Gastroesophageal sphincter (tissue), 3 donors: ENCODE results near the gene EHMT1.

Experiments used
- CTCF ChIP-seq, 4 experiments: fragments of 200-600 bp in 2 of 4; fragments of 450-650 bp in 2 of 4; sonication (generic) in 1 of 4; IDR thresholded peaks; one replicate each; pipeline ENCODE4 v1.5.1; 2017 to 2019; ENCODE audit warnings: antibody characterized with exemption in 4 of 4, mild to moderate bottlenecking in 2 of 4, moderate library complexity in 2 of 4
- EP300 ChIP-seq: sonication (generic); formaldehyde crosslinking; IDR thresholded peaks from one replicate; pipeline ENCODE4 v1.6.1; 2017; ENCODE audit warnings: antibody characterized with exemption, mild to moderate bottlenecking
- POLR2A ChIP-seq, 2 donors: fragments of 450-650 bp; IDR thresholded peaks; one replicate each; pipeline ENCODE4 v1.6.1; 2017; ENCODE audit warnings: antibody characterized with exemption in 2 of 2, mild to moderate bottlenecking in 2 of 2, moderate library complexity in 1 of 2
- POLR2AphosphoS5 ChIP-seq: sonication (generic); formaldehyde crosslinking; IDR thresholded peaks from one replicate; pipeline ENCODE4 v1.6.1; 2017; ENCODE audit warnings: antibody characterized with exemption

- no peak for TF ChIP-seq POLR2A (IDR thresholded peaks at IDR 0.05)
- no peak for TF ChIP-seq CTCF (IDR thresholded peaks at IDR 0.05)
- no peak for TF ChIP-seq POLR2AphosphoS5
- no peak for TF ChIP-seq EP300
Measured at GRCh38 chr9:137614631-137615386, 4.0 kb upstream of the EHMT1 start.
